Esophagus muscularis mucosa (tissue), 4 donors: Measurements from ENCODE around the gene INPPL1. TPM values are rescaled to one million over a fixed set of nuclear protein-coding genes. Genes with fewer than 3 reads are reported as not detected.
A peak's percentile ranks its signal among the peaks of the same experiment; 100 is the strongest.

ENCODE experiments used
- DNase-seq: peaks from one replicate; pipeline ENCODE4 v3.0.0-alpha.2; 2017; ENCODE audit errors: extremely low spot score
- H3K27ac ChIP-seq, 4 donors: fragments of 200-600 bp; sonication (generic); replicated peaks in 1 of 4; 1 replicate in 3 of 4; 2 replicates in 1 of 4; pipeline ENCODE4 v1.5.1; 2016 to 2019; ENCODE audit warnings: mild to moderate bottlenecking in 1 of 4
- H3K27me3 ChIP-seq, 4 donors: fragments of 200-600 bp; sonication (generic); one replicate each; pipeline versions ENCODE4 v1.5.1 to v1.6.0; 2016 to 2019
- H3K36me3 ChIP-seq, 4 donors: fragments of 200-600 bp; sonication (generic); one replicate each; pipeline ENCODE4 v1.5.1; 2016 to 2019
- H3K4me1 ChIP-seq, 4 donors: fragments of 200-600 bp; sonication (generic); one replicate each; pipeline ENCODE4 v1.5.1; 2016 to 2019
- H3K4me3 ChIP-seq, 4 donors: fragments of 200-600 bp; sonication (generic); 1 replicate in 2 of 4; 2 replicates in 2 of 4; pipeline ENCODE4 v1.5.1; 2016 to 2019; ENCODE audit warnings: mild to moderate bottlenecking in 4 of 4, moderate library complexity in 1 of 4
- H3K9me3 ChIP-seq, 4 donors: fragments of 200-600 bp; sonication (generic); 1 replicate in 3 of 4; 2 replicates in 1 of 4; pipeline ENCODE4 v1.5.1; 2016 to 2019
- EP300 ChIP-seq: sonication (generic); formaldehyde crosslinking; IDR thresholded peaks from one replicate; pipeline ENCODE4 v1.6.1; 2017; ENCODE audit warnings: antibody characterized with exemption
- POLR2A ChIP-seq: fragments of 450-650 bp; IDR thresholded peaks from one replicate; pipeline ENCODE4 v1.6.1; 2017; ENCODE audit warnings: antibody characterized with exemption, moderate library complexity, mild to moderate bottlenecking, low read depth
- POLR2AphosphoS5 ChIP-seq, 2 donors: sonication (generic); formaldehyde crosslinking; IDR thresholded peaks; one replicate each; pipeline ENCODE4 v1.6.1; 2017; ENCODE audit warnings: antibody characterized with exemption in 2 of 2
- WGBS: methylation state at CpG from one replicate; pipeline ENCODE4 v1.1.5; 2018; 5-methylcytosine and 5-hydroxymethylcytosine counted together
- intact Hi-C: fragments of 100-400 bp; cut with DNase I; formaldehyde crosslinking; loops from one replicate; pipeline ENCODE4 v1.15.1; 2023
- total RNA-seq, 4 donors: library from RNA; depleted of rRNA; stranded (reverse); fragments of >200 nt; gene quantifications; one replicate each; pipeline versions ENCODE4 v1.1.0 to v1.2.1, GENCODE V29; 2016
- TF ChIP-seq, protein P1 (sequence below), 3 experiments: fragments of 200-600 bp in 2 of 3; fragments of 450-650 bp in 1 of 3; sonication (generic) in 2 of 3; IDR thresholded peaks; one replicate each; pipeline ENCODE4 v1.5.1; 2017 to 2019; ENCODE audit warnings: antibody characterized with exemption in 3 of 3, mild to moderate bottlenecking in 2 of 3, moderate library complexity in 1 of 3

INPPL1 gene
- total RNA-seq, 4 donors from 2014 or later, result 61.6 to 158 (median 100) TPM

DNA sequence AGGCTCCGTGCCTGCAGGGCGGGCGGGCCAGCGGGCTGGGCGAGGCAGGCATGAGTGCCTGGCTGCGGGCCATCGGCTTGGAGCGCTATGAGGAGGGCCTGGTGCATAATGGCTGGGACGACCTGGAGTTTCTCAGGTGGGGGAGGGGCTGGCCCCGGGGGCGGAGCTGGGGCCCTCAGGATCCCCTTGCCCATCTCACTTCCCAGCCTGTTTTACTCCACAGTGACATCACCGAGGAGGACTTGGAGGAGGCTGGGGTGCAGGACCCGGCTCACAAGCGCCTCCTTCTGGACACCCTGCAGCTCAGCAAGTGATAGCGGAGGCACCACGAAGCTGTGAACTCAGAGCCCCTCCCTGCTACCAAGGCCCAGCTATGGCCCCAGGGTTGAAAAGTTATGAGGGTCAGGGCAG is 13.5 kb downstream of the INPPL1 start:
- 50% methylated on average over 11 of the region's 16 CpGs for WGBS
- Histone ChIP-seq H3K9me3 (no peaks in the 10 kb centered on the region), H3K27ac (peak overlapping the region; percentile 76 to 86 (median 78)), H3K36me3 (peaks cover 22 to 54% (median 51%) of the 10 kb centered on the region in 4 donors), H3K27me3 (peaks cover 2 to 26% (median 9%) of the 10 kb centered on the region in 4 donors), H3K4me1 (peaks cover 42 to 82% (median 68%) of the 10 kb centered on the region in 4 donors), H3K4me3 (no peak overlapping the region)
- intact Hi-C loops, result loop anchor here (1.0 to 5.0 kb wide), 2 partner anchors 14 to 179 kb away; partner anchors contain the start of gene INPPL1
- no peak for DNase-seq
- TF ChIP-seq, protein P1, sequence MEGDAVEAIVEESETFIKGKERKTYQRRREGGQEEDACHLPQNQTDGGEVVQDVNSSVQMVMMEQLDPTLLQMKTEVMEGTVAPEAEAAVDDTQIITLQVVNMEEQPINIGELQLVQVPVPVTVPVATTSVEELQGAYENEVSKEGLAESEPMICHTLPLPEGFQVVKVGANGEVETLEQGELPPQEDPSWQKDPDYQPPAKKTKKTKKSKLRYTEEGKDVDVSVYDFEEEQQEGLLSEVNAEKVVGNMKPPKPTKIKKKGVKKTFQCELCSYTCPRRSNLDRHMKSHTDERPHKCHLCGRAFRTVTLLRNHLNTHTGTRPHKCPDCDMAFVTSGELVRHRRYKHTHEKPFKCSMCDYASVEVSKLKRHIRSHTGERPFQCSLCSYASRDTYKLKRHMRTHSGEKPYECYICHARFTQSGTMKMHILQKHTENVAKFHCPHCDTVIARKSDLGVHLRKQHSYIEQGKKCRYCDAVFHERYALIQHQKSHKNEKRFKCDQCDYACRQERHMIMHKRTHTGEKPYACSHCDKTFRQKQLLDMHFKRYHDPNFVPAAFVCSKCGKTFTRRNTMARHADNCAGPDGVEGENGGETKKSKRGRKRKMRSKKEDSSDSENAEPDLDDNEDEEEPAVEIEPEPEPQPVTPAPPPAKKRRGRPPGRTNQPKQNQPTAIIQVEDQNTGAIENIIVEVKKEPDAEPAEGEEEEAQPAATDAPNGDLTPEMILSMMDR (IDR thresholded peaks at IDR 0.05), result peak; percentile 71 to 91 (median 80)
- TF ChIP-seq EP300, result no peak

DNA sequence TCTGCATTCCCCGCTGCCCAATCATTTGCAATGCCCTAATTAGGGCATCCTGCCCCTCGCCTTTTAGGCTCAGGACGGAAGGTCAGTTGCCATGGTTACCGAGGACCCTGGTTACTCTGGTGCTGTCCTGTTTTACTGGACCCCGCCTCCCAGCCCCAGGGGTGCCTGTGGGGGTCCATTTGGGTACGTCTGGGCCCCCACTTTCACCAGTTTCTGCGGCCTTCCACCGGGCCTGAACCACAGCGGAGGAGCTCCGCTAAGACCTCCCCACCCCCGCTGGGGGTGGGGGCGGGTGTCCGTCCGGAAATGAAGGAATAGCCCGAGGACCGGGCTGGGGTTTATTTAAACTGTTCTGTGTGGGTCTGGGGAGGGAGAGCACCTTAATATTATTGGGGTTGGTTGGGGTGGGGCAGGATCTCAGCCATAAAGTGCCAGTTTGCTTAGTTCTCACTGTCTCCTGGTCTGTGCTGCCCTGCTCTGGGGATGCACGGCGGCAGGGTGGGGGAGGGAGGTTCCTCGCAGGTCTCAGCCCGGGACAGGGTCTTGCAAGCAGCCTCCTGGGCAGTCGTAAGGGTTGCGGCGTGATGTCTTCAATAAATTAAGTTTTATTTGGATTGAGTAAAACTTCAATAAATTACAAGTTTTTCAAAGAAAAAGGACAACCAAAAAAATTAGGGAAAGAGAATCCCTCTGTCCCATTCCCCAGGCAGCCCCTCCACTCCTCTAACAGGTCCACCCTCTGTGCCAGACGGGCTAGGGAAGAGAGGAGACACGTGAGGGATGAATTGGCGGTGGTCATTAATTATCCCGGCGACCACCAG is 14.1 kb downstream of the INPPL1 start:
- no peak for TF ChIP-seq EP300
- no peak for TF ChIP-seq POLR2AphosphoS5 (IDR thresholded peaks at IDR 0.05)
- TF ChIP-seq, protein P1 (IDR thresholded peaks at IDR 0.05), result no peak
- no peak for TF ChIP-seq POLR2A
- 63% methylated on average over 28 of the region's 28 CpGs for WGBS
- Histone ChIP-seq H3K27me3 (peaks cover 9 to 33% (median 16%) of the 10 kb centered on the region in 4 donors), H3K27ac (peak overlapping the region; percentile 76 to 86 (median 78)), H3K36me3 (peaks cover 16 to 48% (median 44%) of the 10 kb centered on the region in 4 donors), H3K9me3 (no peaks in the 10 kb centered on the region), H3K4me1 (peaks cover 44 to 81% (median 71%) of the 10 kb centered on the region in 4 donors), H3K4me3 (peak overlapping the region in 3 of 4 donors; percentile 47 to 62 (median 56))
- DNase-seq, result no peak
- intact Hi-C loops, result loop anchor here (1.0 to 5.0 kb wide), 2 partner anchors 14 to 179 kb away; partner anchors contain the start of gene INPPL1

DNA sequence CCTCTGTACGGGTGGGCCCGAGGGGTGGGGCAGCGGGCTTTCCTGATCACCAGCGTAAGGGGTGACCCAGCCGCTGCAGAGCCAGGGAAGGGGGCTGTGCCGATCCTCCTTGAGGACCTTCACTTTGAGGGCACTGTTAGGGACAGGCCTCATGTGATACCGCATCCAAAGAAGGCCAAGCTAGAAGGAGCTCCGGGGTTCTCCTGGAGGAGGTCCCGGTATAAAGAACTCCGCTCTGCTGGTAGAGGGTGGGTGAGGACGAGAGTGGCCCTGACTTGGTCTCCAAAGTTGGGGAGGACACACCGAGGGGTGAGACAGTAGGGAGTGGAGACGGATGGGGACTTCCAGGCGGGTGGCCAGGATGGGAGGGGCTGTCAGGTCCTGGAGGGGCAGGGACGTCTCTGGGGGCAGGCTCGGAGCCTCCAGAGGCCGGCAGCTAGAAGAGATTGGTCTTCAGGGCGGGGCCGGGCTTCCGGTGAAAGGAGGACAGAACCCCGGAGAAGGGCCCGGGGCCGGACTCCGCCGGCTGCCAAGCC is 14.8 kb downstream of the INPPL1 start:
- intact Hi-C loops, result loop anchor here (5.0 kb wide), 1 partner anchor 178 kb away; no protein-coding TSS in a partner anchor
- Histone ChIP-seq H3K27me3 (peaks cover 16 to 39% (median 22%) of the 10 kb centered on the region in 4 donors), H3K27ac (peak overlapping the region; percentile 76 to 86 (median 78)), H3K4me3 (peak overlapping the region; percentile 47 to 62 (median 55)), H3K4me1 (peaks cover 51 to 81% (median 77%) of the 10 kb centered on the region in 4 donors), H3K36me3 (peaks cover 10 to 41% (median 38%) of the 10 kb centered on the region in 4 donors), H3K9me3 (no peaks in the 10 kb centered on the region)
- DNase-seq, result no peak
- WGBS, result 10% methylated on average over 7 of the region's 25 CpGs
- TF ChIP-seq POLR2A, result no peak
- peak in 1 of 2 donors; percentile 16 for TF ChIP-seq POLR2AphosphoS5 (IDR thresholded peaks at IDR 0.05)

DNA sequence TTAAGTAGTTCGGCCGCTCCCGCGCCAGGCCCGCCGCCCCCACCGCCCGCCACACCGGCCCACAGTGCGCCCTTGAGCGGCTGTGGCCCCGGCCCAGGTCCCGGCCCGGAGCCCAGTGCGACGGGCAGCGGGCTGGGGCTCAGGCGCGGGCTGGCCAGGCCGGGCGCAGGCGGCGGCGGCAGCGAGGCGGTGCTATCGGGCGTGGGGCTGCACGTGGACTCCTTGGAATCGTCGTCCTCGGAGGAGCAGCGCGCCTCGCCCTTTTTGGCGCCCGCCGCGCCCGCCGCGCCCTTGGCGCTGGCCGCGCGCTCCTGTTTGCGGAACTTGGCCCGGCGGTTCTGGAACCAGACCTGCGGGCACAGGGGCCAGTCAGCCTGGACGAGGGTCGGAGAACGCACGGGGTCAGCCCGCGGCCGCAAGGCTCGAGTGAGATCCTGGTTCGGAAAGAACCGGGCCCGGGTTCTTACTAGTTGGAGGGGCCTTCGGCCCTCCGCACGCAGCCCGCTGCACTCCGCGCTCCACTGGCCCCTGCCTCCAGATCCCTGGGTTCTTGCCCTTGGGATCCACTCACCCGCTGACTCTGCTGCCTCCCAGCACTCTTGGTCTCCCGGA is 15.4 kb downstream of the INPPL1 start:
- intact Hi-C loops, result loop anchor here (5.0 kb wide), 1 partner anchor 177 kb away; no protein-coding TSS in a partner anchor
- H3K27ac ChIP-seq, result peak overlapping the region; percentile 76 to 86 (median 78)
- peaks cover 9 to 35% (median 32%) of the 10 kb centered on the region in 4 donors for H3K36me3 ChIP-seq
- H3K4me3 ChIP-seq, result peak overlapping the region; percentile 47 to 62 (median 55)
- WGBS, result 23% methylated on average over 2 of the region's 69 CpGs
- H3K9me3 ChIP-seq, result no peaks in the 10 kb centered on the region
- H3K27me3 ChIP-seq, result peaks cover 18 to 45% (median 28%) of the 10 kb centered on the region in 4 donors
- DNase-seq, result no peak
- TF ChIP-seq POLR2AphosphoS5 (IDR thresholded peaks at IDR 0.05) (peak in 1 of 2 donors; percentile 42), EP300 (no peak), POLR2A (no peak)
- TF ChIP-seq, protein P1 (IDR thresholded peaks at IDR 0.05), result peak; percentile 21 to 42 (median 25)
- peaks cover 54 to 80% (median 78%) of the 10 kb centered on the region in 4 donors for H3K4me1 ChIP-seq
